ENCODE measurements around the gene GPR155. TPM values are rescaled to one million over a fixed set of nuclear protein-coding genes. Genes with fewer than 3 reads are reported as not detected.

GPR155 gene, protein sequence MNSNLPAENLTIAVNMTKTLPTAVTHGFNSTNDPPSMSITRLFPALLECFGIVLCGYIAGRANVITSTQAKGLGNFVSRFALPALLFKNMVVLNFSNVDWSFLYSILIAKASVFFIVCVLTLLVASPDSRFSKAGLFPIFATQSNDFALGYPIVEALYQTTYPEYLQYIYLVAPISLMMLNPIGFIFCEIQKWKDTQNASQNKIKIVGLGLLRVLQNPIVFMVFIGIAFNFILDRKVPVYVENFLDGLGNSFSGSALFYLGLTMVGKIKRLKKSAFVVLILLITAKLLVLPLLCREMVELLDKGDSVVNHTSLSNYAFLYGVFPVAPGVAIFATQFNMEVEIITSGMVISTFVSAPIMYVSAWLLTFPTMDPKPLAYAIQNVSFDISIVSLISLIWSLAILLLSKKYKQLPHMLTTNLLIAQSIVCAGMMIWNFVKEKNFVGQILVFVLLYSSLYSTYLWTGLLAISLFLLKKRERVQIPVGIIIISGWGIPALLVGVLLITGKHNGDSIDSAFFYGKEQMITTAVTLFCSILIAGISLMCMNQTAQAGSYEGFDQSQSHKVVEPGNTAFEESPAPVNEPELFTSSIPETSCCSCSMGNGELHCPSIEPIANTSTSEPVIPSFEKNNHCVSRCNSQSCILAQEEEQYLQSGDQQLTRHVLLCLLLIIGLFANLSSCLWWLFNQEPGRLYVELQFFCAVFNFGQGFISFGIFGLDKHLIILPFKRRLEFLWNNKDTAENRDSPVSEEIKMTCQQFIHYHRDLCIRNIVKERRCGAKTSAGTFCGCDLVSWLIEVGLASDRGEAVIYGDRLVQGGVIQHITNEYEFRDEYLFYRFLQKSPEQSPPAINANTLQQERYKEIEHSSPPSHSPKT
- total RNA-seq (2022; extraction: Qiagen RNA extraction; ENCODE audit: low read depth): 0.09 to 1.5 TPM (median 0.34 TPM) in 5 replicates

DNA sequence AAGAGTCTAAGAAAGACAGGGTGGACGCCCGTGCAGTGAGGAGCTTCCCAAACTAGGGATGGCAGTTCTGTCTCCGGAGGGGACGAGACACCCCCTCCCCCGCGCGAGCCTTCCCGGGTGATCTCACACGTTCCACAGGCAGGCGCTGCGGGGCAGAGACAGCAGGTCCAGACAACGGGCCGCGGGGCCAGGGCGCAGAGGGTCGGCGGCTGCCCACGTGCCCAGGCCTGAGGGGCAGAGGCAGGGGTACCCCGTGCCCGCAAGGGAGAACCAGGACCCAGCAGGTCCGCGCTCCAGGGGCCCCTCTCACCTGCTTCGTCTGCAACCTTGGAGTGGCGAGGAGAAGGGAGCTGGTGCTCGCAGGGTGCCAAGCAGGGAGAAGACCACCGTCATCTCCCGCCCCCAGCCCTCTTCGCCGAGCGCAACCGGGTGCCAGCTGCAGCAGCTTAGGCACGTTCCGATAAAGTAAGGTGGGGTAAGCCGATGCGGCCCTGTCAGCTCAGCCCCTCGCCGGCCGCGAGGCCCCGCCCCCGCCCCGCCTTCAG is at the start of gene GPR155:
TSS of gene GPR155 (minus strand) at position 467 of the 545 bp plus-strand sequence. CDS start 5,073 bp downstream, outside the sequence.

DNA sequence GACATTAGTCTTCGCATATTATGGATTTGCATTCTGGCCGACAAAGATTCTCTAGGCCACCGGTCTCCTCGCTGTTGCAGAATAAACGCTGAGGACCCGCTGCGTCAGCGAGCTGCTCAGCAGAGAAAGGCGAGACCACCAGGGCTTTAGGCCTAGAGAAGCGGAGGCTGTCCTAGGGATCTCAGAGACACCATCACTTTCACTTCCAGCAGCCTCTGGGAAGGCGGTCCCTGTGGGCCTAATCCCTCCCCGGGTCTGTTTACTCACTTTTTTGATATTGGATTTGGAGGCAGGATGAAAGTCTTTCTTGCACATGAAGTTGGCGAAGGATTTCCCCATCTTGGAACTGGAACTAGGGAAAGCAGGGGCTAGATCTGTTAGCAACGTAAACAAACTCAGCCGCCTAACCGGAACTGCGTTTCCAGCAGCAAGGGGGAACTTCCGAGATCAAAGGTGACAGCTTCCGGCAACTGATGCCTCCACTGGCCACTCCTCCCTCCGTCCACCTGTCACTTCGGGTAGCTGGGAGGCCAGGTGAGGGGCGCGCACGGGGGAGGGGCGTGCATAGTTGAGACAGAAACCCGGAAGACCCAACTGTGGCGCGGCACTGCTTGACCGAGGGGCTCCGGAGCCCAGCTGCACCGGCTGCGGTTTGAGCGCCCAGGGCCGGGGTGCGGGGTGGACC is 91.4 kb downstream of the GPR155 start, which contains the start of gene SCRN3:
TSS of gene SCRN3 (plus strand) at position 447 of the 685 bp plus-strand sequence. CDS start 2,554 bp downstream, outside the sequence.

Other genes with a start within 250 kb of the GPR155 start
- gene OLA1, start 238.5 kb downstream of the GPR155 start, total RNA-seq (2022; extraction: Qiagen RNA extraction; ENCODE audit: low read depth): 102 to 136 TPM (median 127 TPM) in 5 replicates
- 1.9 to 3.7 TPM (median 3.4 TPM) in 5 replicates for gene SP9, start 152.1 kb downstream of the GPR155 start, total RNA-seq (2022; extraction: Qiagen RNA extraction; ENCODE audit: low read depth)
- gene SCRN3, start 91.3 kb downstream of the GPR155 start, total RNA-seq (2022; extraction: Qiagen RNA extraction; ENCODE audit: low read depth): 12.0 to 17.6 TPM (median 15.3 TPM) in 5 replicates
- gene WIPF1, start 110.8 kb upstream of the GPR155 start, total RNA-seq (2022; extraction: Qiagen RNA extraction; ENCODE audit: low read depth): 15.1 to 24.5 TPM (median 22.0 TPM) in 5 replicates